Hepatocyte (in vitro differentiated cells): Measurements from ENCODE around the gene MTMR12. TPM values are rescaled to one million over a fixed set of nuclear protein-coding genes. Genes with fewer than 3 reads are reported as not detected.
A peak's percentile ranks its signal among the peaks of the same experiment; 100 is the strongest.

Experiments
- DNase-seq: peaks from one replicate; pipeline ENCODE4 v3.0.0-alpha.2; 2016; ENCODE audit warnings: low spot score
- H2AFZ ChIP-seq: fragments of 200-600 bp; sonication (generic); 2 replicates; pipeline ENCODE4 v1.6.0; 2016; ENCODE audit warnings: antibody characterized with exemption, mild to moderate bottlenecking
- H3K27ac ChIP-seq: fragments of 200-600 bp; sonication (generic); 2 replicates; pipeline ENCODE4 v1.5.1; 2016; ENCODE audit warnings: mild to moderate bottlenecking
- H3K27me3 ChIP-seq: fragments of 200-600 bp; sonication (generic); 2 replicates; pipeline ENCODE4 v1.6.1; 2016
- H3K36me3 ChIP-seq: fragments of 200-600 bp; sonication (generic); replicated peaks from 2 replicates; pipeline ENCODE4 v1.5.1; 2016; ENCODE audit warnings: low read depth; ENCODE audit not compliant: insufficient read depth
- H3K4me1 ChIP-seq: fragments of 200-600 bp; sonication (generic); 2 replicates; pipeline ENCODE4 v1.5.1; 2016; ENCODE audit warnings: mild to moderate bottlenecking, moderate library complexity; ENCODE audit not compliant: insufficient read depth
- H3K4me2 ChIP-seq: fragments of 200-600 bp; sonication (generic); 2 replicates; pipeline ENCODE4 v1.6.0; 2016
- H3K4me3 ChIP-seq: fragments of 200-600 bp; sonication (generic); 2 replicates; pipeline ENCODE4 v1.5.1; 2016; ENCODE audit warnings: mild to moderate bottlenecking
- H3K79me2 ChIP-seq: fragments of 200-600 bp; sonication (generic); 2 replicates; pipeline ENCODE4 v1.6.0; 2017; ENCODE audit warnings: mild to moderate bottlenecking
- H3K9me2 ChIP-seq: fragments of 200-600 bp; sonication (generic); replicated peaks from 2 replicates; pipeline ENCODE4 v1.6.0; 2017; ENCODE audit warnings: mild to moderate bottlenecking; ENCODE audit not compliant: insufficient read depth
- H3K9me3 ChIP-seq: fragments of 200-600 bp; sonication (generic); 2 replicates; pipeline ENCODE4 v1.5.1; 2016; ENCODE audit warnings: low read depth, mild to moderate bottlenecking
- H4K20me1 ChIP-seq: fragments of 200-600 bp; sonication (generic); 2 replicates; pipeline ENCODE4 v1.6.0; 2016; ENCODE audit warnings: mild to moderate bottlenecking; ENCODE audit not compliant: insufficient read depth, poor library complexity, severe bottlenecking
- EZH2 ChIP-seq: fragments of 200-600 bp; sonication (generic); IDR thresholded peaks from 2 replicates; pipeline ENCODE4 v1.6.1; 2016; ENCODE audit warnings: antibody characterized with exemption, mild to moderate bottlenecking, borderline replicate concordance
- EZH2phosphoT487 ChIP-seq: fragments of 200-600 bp; sonication (generic); IDR thresholded peaks from one replicate; pipeline ENCODE4 v1.6.1; 2018; ENCODE audit warnings: antibody characterized with exemption, mild to moderate bottlenecking, low read depth, moderate library complexity; ENCODE audit not compliant: unreplicated experiment, severe bottlenecking
- WGBS: methylation state at CpG from one replicate; pipeline ENCODE4 v1.1.6; 2016; ENCODE audit warnings: low lambda C conversion rate; ENCODE audit errors: missing lambda C conversion rate; 5-methylcytosine and 5-hydroxymethylcytosine counted together
- polyA plus RNA-seq: library from polyadenylated mRNA; unstranded; fragments of >200 nt; fragmentation: Nextera tagmentation; extraction: Ambion mirVana; gene quantifications from 2 replicates; pipeline ENCODE4 v1.2.1, GENCODE V29; 2016
- total RNA-seq: library from RNA; depleted of rRNA; stranded (reverse); fragments of >200 nt; gene quantifications from 2 replicates; pipeline ENCODE4 v1.2.3, GENCODE V29; 2014
- TF ChIP-seq, protein P1 (sequence below): fragments of 200-600 bp; sonication (generic); IDR thresholded peaks from 2 replicates; pipeline ENCODE4 v1.5.1; 2016; ENCODE audit warnings: antibody characterized with exemption, mild to moderate bottlenecking; ENCODE audit not compliant: poor library complexity

MTMR12 gene
- total and polyA plus RNA-seq, 2 experiments from 2014 or later = 11.0 to 19.7 TPM

DNA sequence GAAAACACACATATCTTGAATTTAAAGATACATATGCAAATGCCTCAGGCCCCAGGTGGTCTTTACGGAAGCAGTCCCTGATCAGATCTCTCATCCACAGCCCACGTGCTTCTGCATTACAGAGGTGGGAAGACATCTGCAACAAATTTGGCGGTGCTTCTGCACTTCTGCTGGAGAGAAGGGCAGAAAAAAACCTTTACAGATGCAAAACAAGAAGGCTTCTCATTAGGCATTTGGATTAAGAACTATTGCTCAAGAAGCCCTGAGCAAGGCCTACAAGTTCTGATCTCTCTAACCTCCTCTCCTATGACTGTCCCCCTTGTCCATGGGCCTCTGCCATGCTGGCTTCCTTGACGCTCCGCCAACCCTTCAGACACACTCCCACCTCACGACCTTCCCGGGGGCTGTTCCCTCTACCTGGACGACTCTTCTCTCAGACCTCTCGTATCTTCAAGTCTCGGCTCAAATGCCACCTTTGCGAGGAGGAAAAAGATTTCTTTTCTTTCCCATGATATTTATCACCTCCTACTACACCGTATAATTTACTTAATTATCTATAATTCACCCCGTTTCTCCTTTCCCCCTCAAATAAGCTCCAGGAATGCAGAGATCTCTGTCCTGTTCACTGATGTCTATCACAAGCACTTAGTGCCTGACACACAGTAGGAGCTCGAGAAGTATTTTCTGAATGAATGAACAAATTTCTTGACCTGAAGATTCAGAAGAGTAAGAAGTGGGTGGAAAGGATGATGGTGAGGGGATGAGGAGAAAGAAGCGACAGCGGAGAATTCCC, 1.1 kb downstream of the MTMR12 start:
- H3K9me3 ChIP-seq = no peaks in the 10 kb centered on the region
- no peak for DNase-seq
- peak overlapping the region; percentile 38 for H2AFZ ChIP-seq
- peaks cover 10% of the 10 kb centered on the region for H3K4me1 ChIP-seq
- H3K36me3 ChIP-seq = no peaks in the 10 kb centered on the region
- WGBS = 28% methylated on average over 16 of the region's 16 CpGs
- H3K27me3 ChIP-seq = no peaks in the 10 kb centered on the region
- peaks cover 18% of the 10 kb centered on the region for H4K20me1 ChIP-seq
- peaks cover 55% of the 10 kb centered on the region for H3K79me2 ChIP-seq
- peak overlapping the region; percentile 95 for H3K4me2 ChIP-seq
- H3K9me2 ChIP-seq = no peaks in the 10 kb centered on the region
- TF ChIP-seq, protein P1, sequence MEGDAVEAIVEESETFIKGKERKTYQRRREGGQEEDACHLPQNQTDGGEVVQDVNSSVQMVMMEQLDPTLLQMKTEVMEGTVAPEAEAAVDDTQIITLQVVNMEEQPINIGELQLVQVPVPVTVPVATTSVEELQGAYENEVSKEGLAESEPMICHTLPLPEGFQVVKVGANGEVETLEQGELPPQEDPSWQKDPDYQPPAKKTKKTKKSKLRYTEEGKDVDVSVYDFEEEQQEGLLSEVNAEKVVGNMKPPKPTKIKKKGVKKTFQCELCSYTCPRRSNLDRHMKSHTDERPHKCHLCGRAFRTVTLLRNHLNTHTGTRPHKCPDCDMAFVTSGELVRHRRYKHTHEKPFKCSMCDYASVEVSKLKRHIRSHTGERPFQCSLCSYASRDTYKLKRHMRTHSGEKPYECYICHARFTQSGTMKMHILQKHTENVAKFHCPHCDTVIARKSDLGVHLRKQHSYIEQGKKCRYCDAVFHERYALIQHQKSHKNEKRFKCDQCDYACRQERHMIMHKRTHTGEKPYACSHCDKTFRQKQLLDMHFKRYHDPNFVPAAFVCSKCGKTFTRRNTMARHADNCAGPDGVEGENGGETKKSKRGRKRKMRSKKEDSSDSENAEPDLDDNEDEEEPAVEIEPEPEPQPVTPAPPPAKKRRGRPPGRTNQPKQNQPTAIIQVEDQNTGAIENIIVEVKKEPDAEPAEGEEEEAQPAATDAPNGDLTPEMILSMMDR = no peak
- TF ChIP-seq EZH2 (no peak), EZH2phosphoT487 (no peak)
- H3K27ac ChIP-seq = peak overlapping the region; percentile 92
- peak overlapping the region; percentile 58 for H3K4me3 ChIP-seq

DNA sequence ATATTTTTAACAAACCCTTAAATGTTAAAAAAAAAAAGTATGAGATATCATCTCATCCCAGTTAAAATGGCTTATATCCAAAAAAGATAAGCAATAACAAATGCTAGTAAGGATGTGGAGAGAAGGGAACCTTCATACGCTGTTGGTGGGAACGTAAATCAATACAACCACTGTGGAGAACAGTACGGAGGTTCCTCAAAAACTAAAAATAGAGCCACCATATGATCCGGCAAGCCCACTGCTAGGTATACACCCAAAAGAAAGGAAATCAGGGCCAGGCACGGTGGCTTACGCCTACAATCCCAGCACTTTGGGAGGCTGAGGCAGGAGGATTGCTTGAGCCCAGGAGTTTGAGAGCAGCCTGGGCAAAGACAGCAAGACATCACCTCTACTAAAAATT, 3.0 kb downstream of the MTMR12 start:
- H4K20me1 ChIP-seq = peaks cover 25% of the 10 kb centered on the region
- H3K27me3 ChIP-seq = no peaks in the 10 kb centered on the region
- H2AFZ ChIP-seq = no peak overlapping the region
- H3K79me2 ChIP-seq = peaks cover 73% of the 10 kb centered on the region
- H3K4me2 ChIP-seq = no peak overlapping the region
- H3K36me3 ChIP-seq = no peaks in the 10 kb centered on the region
- H3K4me3 ChIP-seq = no peak overlapping the region
- WGBS = 97% methylated on average over 6 of the region's 6 CpGs
- no peak for DNase-seq
- TF ChIP-seq EZH2phosphoT487 (no peak), EZH2 (no peak)
- TF ChIP-seq, protein P1 = no peak
- no peaks in the 10 kb centered on the region for H3K9me2 ChIP-seq
- no peak overlapping the region for H3K27ac ChIP-seq
- no peaks in the 10 kb centered on the region for H3K9me3 ChIP-seq
- peaks cover 10% of the 10 kb centered on the region for H3K4me1 ChIP-seq

DNA sequence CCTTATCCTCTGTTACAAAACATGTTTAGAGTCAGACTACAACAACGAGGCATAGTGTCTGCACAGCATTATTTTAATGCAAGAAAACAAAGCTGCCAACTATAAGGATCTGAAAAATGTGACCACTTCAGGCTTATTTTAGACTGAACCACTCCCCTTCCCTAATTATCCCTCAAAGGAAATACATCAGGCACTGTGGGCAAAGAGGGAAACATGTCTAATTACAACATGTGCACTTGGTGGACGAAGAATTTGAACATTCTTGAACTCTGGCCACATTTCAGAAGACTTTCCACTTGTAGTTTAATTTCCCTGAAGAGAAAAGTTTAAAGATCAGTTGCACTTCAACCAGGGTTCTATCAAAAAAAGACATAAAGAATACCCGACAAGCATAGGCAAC, 3.8 kb downstream of the MTMR12 start:
- H3K9me2 ChIP-seq = no peaks in the 10 kb centered on the region
- TF ChIP-seq, protein P1 = no peak
- TF ChIP-seq EZH2 (no peak), EZH2phosphoT487 (no peak)
- H3K27me3 ChIP-seq = no peaks in the 10 kb centered on the region
- H3K4me3 ChIP-seq = no peak overlapping the region
- no peak overlapping the region for H3K4me2 ChIP-seq
- WGBS = 86% methylated on average over 3 of the region's 3 CpGs
- H3K27ac ChIP-seq = no peak overlapping the region
- no peak for DNase-seq
- H2AFZ ChIP-seq = no peak overlapping the region
- peaks cover 82% of the 10 kb centered on the region for H3K79me2 ChIP-seq
- H3K36me3 ChIP-seq = no peaks in the 10 kb centered on the region
- peaks cover 10% of the 10 kb centered on the region for H3K4me1 ChIP-seq
- H3K9me3 ChIP-seq = no peaks in the 10 kb centered on the region
- H4K20me1 ChIP-seq = peaks cover 25% of the 10 kb centered on the region
